HEK293 (cell line): Measurements from ENCODE around the gene PPFIA3.

Experiments
- CTCF ChIP-seq: fragments of 450-650 bp; formaldehyde crosslinking; IDR thresholded peaks from 2 replicates; pipeline ENCODE4 v1.5.1; 2016; ENCODE audit warnings: missing biosample characterization, missing genetic modification characterization
- HIC1 ChIP-seq: fragments of 450-650 bp; formaldehyde crosslinking; IDR thresholded peaks from 2 replicates; pipeline ENCODE4 v1.5.1; 2016; ENCODE audit warnings: missing biosample characterization, missing genetic modification characterization
- HOXC10 ChIP-seq: sonication (generic); formaldehyde crosslinking; IDR thresholded peaks from 2 replicates; pipeline ENCODE4 v1.8.1; 2023; ENCODE audit warnings: mild to moderate bottlenecking, missing genetic modification reagents
- MYNN ChIP-seq: fragments of 450-650 bp; formaldehyde crosslinking; IDR thresholded peaks from 2 replicates; pipeline ENCODE4 v1.5.1; 2016; ENCODE audit warnings: missing biosample characterization, missing genetic modification characterization, borderline replicate concordance
- OVOL3 ChIP-seq: fragments of 450-650 bp; formaldehyde crosslinking; IDR thresholded peaks from 2 replicates; pipeline ENCODE4 v1.5.1; 2016; ENCODE audit warnings: missing biosample characterization, missing genetic modification characterization
- SETDB1 ChIP-seq: IDR thresholded peaks from one replicate; pipeline ENCODE4 v1.6.1; 2017; ENCODE audit warnings: mild to moderate bottlenecking, low read length, moderate library complexity, mixed read lengths; ENCODE audit not compliant: insufficient read length
- SP2 ChIP-seq: fragments of 450-650 bp; formaldehyde crosslinking; IDR thresholded peaks from 2 replicates; pipeline ENCODE4 v1.5.1; 2016; ENCODE audit warnings: missing biosample characterization, missing genetic modification characterization
- SP3 ChIP-seq: fragments of 450-650 bp; formaldehyde crosslinking; IDR thresholded peaks from 2 replicates; pipeline ENCODE4 v1.5.1; 2016; ENCODE audit warnings: missing biosample characterization, missing genetic modification characterization
- ZBTB17 ChIP-seq: fragments of 450-650 bp; formaldehyde crosslinking; IDR thresholded peaks from 2 replicates; pipeline ENCODE4 v1.5.1; 2016; ENCODE audit warnings: missing biosample characterization, missing genetic modification characterization
- ZBTB7A ChIP-seq: fragments of 450-650 bp; formaldehyde crosslinking; IDR thresholded peaks from 2 replicates; pipeline ENCODE4 v1.5.1; 2016; ENCODE audit warnings: low read depth, missing biosample characterization, missing genetic modification characterization
- ZNF10 ChIP-seq: fragments of 450-650 bp; formaldehyde crosslinking; IDR thresholded peaks from 2 replicates; pipeline ENCODE4 v1.5.1; 2017; ENCODE audit warnings: missing biosample characterization, missing genetic modification characterization
- ZNF146 ChIP-seq: fragments of 450-650 bp; formaldehyde crosslinking; IDR thresholded peaks from 2 replicates; pipeline ENCODE4 v1.5.1; 2016; ENCODE audit warnings: missing biosample characterization, missing genetic modification characterization
- ZNF157 ChIP-seq: fragments of 450-650 bp; formaldehyde crosslinking; IDR thresholded peaks from 2 replicates; pipeline ENCODE4 v1.5.1; 2016; ENCODE audit warnings: missing biosample characterization, missing genetic modification characterization
- ZNF202 ChIP-seq: fragments of 450-650 bp; formaldehyde crosslinking; IDR thresholded peaks from 2 replicates; pipeline ENCODE4 v1.5.1; 2016; ENCODE audit warnings: missing biosample characterization, missing genetic modification characterization, borderline replicate concordance
- ZNF280D ChIP-seq: fragments of 450-650 bp; formaldehyde crosslinking; IDR thresholded peaks from 2 replicates; pipeline ENCODE4 v1.5.1; 2016; ENCODE audit warnings: missing biosample characterization, missing genetic modification characterization
- ZNF335 ChIP-seq: fragments of 450-650 bp; formaldehyde crosslinking; conservative IDR thresholded peaks from 2 replicates; pipeline ENCODE4 v1.5.1; 2016; ENCODE audit warnings: missing biosample characterization, missing genetic modification characterization
- ZNF433 ChIP-seq: fragments of 450-650 bp; formaldehyde crosslinking; IDR thresholded peaks from 2 replicates; pipeline ENCODE4 v1.5.1; 2016; ENCODE audit warnings: missing biosample characterization, missing genetic modification characterization, low read depth
- ZNF473 ChIP-seq: fragments of 450-650 bp; formaldehyde crosslinking; IDR thresholded peaks from 2 replicates; pipeline ENCODE4 v1.5.1; 2017; ENCODE audit warnings: missing biosample characterization, missing genetic modification characterization
- ZNF596 ChIP-seq: fragments of 450-650 bp; IDR thresholded peaks from 2 replicates; pipeline ENCODE4 v1.5.0; 2018; ENCODE audit warnings: missing biosample characterization, mild to moderate bottlenecking, missing genetic modification characterization, moderate library complexity
- ZNF639 ChIP-seq: fragments of 450-650 bp; formaldehyde crosslinking; IDR thresholded peaks from 2 replicates; pipeline ENCODE4 v1.5.1; 2016; ENCODE audit warnings: missing biosample characterization, missing genetic modification characterization
- ZNF707 ChIP-seq: fragments of 450-650 bp; formaldehyde crosslinking; IDR thresholded peaks from 2 replicates; pipeline ENCODE4 v1.5.1; 2016; ENCODE audit warnings: missing biosample characterization, missing genetic modification characterization
- ZNF76 ChIP-seq: fragments of 450-650 bp; formaldehyde crosslinking; IDR thresholded peaks from 2 replicates; pipeline ENCODE4; 2016; ENCODE audit warnings: low read depth, missing biosample characterization, missing genetic modification characterization, borderline replicate concordance
- ZNF768 ChIP-seq: fragments of 450-650 bp; formaldehyde crosslinking; IDR thresholded peaks from 2 replicates; pipeline ENCODE4 v1.5.1; 2018; ENCODE audit warnings: missing biosample characterization, mild to moderate bottlenecking, missing genetic modification characterization
- ZSCAN23 ChIP-seq: fragments of 450-650 bp; formaldehyde crosslinking; IDR thresholded peaks from 2 replicates; pipeline ENCODE4 v1.5.1; 2016; ENCODE audit warnings: missing biosample characterization, missing genetic modification characterization
- ZSCAN30 ChIP-seq: fragments of 450-650 bp; IDR thresholded peaks from 2 replicates; pipeline ENCODE4 v1.5.1; 2018; ENCODE audit warnings: missing biosample characterization, mild to moderate bottlenecking, missing genetic modification characterization, moderate library complexity
- ZSCAN4 ChIP-seq: fragments of 450-650 bp; formaldehyde crosslinking; IDR thresholded peaks from 2 replicates; pipeline ENCODE4 v1.5.1; 2017; ENCODE audit warnings: missing biosample characterization, missing genetic modification characterization

PPFIA3 gene

GRCh38 chr19:49151267-49152118, 32.1 kb downstream of the PPFIA3 start (continued):
- no peak for TF ChIP-seq ZNF202 (tag by site-specific recombination)
- peak; percentile 84 for TF ChIP-seq SP2
- TF ChIP-seq ZNF707 = no peak
- TF ChIP-seq ZSCAN4 = no peak
- no peak for TF ChIP-seq ZNF76 (tag by site-specific recombination)
- no peak for TF ChIP-seq OVOL3 (tag by site-specific recombination)
- TF ChIP-seq ZNF433 (tag by site-specific recombination) = no peak
- TF ChIP-seq ZNF10 = no peak
- no peak for TF ChIP-seq ZNF639 (tag by site-specific recombination)
- TF ChIP-seq HOXC10 (CRISPR knock-in tag) = no peak
- no peak for TF ChIP-seq ZNF473 (tag by site-specific recombination)
- TF ChIP-seq ZSCAN30 = peak; percentile 53; the same call in 1 of the 2 replicates
- TF ChIP-seq ZBTB17 (tag by site-specific recombination) = peak; percentile 69
- TF ChIP-seq ZNF157 (tag by site-specific recombination) = no peak
- TF ChIP-seq SETDB1 = no peak
- TF ChIP-seq ZNF146 (tag by site-specific recombination) = no peak
- TF ChIP-seq SP3 (tag by site-specific recombination) = peak; percentile 95
- no peak for TF ChIP-seq ZNF280D (tag by site-specific recombination)
- TF ChIP-seq ZNF335 (tag by site-specific recombination) = peak; percentile 18
- 0 out of 2 replicates have a peak, but pooled peaks have one; percentile 64 for TF ChIP-seq ZBTB7A (tag by site-specific recombination)
- no peak for TF ChIP-seq CTCF
- no peak for TF ChIP-seq MYNN (tag by site-specific recombination)
- no peak for TF ChIP-seq ZNF596 (tag by site-specific recombination)
- TF ChIP-seq HIC1 = no peak
- TF ChIP-seq ZNF768 (tag by site-specific recombination) = no peak
- no peak for TF ChIP-seq ZSCAN23 (tag by site-specific recombination)
